Astrocyte of the hippocampus (primary cell): ENCODE results near the gene KRT72.
A peak's percentile ranks its signal among the peaks of the same experiment; 100 is the strongest.

Experiments
- DNase-seq: peaks from one replicate; pipeline ENCODE4 v3.0.0; 2011; ENCODE audit warnings: low read depth, low spot score

The KRT72 gene

GRCh38 chr12:52578469-52578868 lies 22.8 kb downstream of the KRT72 start:
- DNase-seq: no peak

DNA sequence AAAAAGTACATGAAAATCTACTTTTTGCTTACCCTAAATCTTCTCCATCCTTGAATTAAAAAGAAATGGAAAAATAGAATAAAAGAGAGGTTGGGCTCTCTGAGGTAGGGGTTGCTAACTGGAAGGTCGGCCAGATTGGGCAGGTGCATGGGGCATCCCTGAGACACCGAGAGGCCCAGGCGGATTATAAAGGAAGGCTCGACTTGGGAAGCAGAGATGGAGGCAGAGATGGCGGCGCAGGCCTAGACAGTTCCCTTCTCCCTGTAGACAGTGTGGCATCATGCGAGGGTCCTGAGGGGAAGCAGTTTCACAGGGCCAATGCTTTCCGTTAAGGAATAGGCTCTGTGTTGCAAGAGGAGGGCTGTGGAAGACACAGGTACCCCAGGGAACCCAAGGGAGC lies 23.9 kb downstream of the KRT72 start:
- no peak for DNase-seq

- no peak for DNase-seq
Measured at GRCh38 chr12:52575948-52576347, 25.3 kb downstream of the KRT72 start.

GRCh38 chr12:52575256-52575655 lies 26.0 kb downstream of the KRT72 start:
- DNase-seq: no peak

DNA sequence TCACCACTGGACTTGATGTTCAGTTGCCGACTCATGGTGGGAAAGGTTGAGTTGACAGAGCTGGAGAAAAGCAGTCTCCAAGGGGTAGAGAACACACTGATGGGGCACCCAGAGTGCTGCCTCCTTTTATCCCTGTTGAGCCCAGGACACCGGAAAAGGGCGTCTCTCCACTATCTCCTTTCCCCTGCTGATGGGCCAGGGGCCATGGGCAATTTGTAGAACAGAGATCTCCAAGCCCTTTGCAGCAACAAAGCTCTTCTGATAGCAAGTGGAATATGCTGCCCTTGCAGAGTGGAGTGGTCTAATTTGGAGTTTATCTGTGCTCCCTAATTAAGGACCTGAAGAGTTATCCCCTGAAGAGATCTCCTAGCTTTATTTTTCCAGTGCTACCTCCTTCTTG lies 27.5 kb downstream of the KRT72 start, which contains the start of gene KRT74:
KRT74 (minus strand) TSS at position 101 of the 400 bp plus-strand sequence; CDS start at position 35, 66 bp downstream.
- DNase-seq: no peak

DNA sequence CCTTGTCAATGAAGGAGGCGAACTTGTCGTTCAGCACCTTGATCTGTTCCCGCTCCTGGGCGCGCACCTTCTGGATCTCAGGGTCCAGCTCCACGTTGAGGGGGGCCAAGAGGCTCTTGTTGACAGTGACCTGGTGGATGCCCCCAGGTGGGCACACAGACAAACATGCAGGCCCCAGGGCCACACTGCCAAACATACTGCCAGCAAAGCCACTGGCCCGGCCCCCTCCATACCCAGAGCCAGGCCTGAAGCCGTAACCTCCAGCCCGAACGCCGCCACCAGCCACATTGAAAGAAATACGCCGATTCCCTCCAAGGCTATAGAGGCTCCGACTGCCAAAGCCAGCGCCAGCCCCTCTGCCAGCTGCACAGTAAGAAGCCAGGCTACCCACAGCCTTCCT lies 28.0 kb downstream of the KRT72 start:
- DNase-seq: no peak

DNA sequence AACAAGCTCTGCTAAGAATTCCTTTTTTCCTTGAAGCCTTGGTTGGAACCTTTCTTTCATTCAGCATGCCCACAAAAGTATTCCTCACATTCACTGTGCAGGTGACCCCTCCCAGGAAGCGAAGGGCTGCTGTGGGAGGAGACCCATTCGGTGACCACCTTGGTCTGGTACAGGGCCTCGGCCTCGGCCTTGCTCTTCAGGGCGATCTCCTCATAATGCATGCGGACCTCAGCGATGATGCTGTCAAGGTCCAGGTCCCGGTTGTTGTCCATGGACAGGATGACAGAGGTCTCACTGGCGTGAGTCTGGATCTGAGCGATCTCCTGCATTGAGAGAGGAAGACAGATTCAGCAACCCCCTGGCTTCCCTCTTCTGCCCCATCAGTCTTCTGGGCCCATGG lies 30.8 kb downstream of the KRT72 start:
- DNase-seq: no peak

- no peak for DNase-seq
Measured at GRCh38 chr12:52568111-52568510, 33.2 kb downstream of the KRT72 start.

GRCh38 chr12:52566847-52567291 lies 34.4 kb downstream of the KRT72 start:
- no peak for DNase-seq

- no peak for DNase-seq
Measured at GRCh38 chr12:52564582-52564981, 36.7 kb downstream of the KRT72 start.

- DNase-seq: peak; percentile 3
Measured at GRCh38 chr12:52561880-52562449, 39.3 kb downstream of the KRT72 start.

GRCh38 chr12:52559979-52560378 lies 41.3 kb downstream of the KRT72 start:
- no peak for DNase-seq

- no peak for DNase-seq
Measured at GRCh38 chr12:52558781-52559445, 42.4 kb downstream of the KRT72 start.

DNA sequence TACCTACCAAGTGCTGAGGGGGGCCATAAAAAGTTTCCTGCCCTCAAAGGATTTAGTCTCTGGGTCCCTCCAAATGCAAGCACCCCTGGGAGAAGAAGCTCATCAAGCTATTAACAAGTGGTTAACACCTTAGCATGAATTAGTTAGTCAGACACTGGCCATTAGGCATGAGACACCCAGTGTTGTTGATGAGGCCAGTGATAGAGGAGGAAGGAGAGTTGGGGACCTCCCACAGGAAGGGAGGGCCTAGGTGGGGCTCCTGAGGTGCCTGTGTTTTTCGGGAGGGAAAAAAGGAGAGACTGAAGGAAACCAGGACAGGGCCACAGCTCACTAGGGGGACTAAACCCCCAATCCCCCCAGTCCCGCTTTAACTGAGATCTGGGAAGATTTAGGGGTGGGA lies 43.8 kb downstream of the KRT72 start:
- no peak for DNase-seq

GRCh38 chr12:52555577-52555976 lies 45.7 kb downstream of the KRT72 start:
- DNase-seq: no peak

- no peak for DNase-seq
Measured at GRCh38 chr12:52552681-52553195, 48.5 kb downstream of the KRT72 start, which contains the start of gene KRT71. TSS of gene KRT71 (minus strand) at chr12:52553145. CDS start at chr12:52553077, 68 bp downstream.

DNA sequence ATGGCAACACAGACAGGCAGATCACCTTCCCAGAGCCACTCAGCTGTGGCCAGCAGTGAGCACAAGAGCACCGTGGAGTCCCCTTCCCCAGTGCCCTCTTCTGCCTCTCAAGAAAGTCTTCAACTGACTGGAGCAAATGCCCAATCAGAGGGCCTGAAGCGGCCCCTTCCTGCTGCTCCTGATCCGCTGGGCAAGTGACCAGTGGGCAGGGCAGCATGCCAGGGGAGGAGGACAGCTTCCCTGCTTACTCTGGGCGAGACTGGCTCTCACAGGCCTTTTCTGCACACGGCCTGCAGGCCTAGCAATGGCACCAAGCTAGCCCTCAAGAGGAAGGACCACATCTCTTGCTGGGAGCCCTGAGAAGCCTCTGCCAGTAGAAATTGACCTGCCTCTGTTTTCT lies 49.2 kb downstream of the KRT72 start:
- DNase-seq: no peak

GRCh38 chr12:52551216-52551865 lies 49.9 kb downstream of the KRT72 start:
- no peak for DNase-seq

DNA sequence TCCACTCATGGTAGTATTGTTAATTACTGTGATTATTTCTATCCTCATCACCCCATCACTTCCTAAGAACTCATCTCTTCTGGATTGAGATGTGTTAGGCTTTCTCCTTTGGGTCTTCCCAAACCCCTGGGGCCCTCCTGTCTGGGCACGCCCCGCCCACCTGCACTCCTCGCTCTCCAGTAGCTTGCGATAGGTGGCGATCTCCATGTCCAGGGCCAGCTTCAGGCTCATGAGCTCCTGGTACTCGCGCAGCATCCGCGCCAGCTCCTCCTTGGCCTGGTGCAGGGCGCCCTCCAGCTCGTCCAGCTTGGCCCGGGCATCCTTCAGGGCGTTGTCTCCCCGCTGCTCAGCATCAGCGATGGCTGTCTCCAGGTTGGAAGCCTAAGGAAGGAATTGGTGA lies 55.1 kb downstream of the KRT72 start:
- no peak for DNase-seq

- DNase-seq: no peak
Measured at GRCh38 chr12:52543985-52544883, 57.0 kb downstream of the KRT72 start.

DNA sequence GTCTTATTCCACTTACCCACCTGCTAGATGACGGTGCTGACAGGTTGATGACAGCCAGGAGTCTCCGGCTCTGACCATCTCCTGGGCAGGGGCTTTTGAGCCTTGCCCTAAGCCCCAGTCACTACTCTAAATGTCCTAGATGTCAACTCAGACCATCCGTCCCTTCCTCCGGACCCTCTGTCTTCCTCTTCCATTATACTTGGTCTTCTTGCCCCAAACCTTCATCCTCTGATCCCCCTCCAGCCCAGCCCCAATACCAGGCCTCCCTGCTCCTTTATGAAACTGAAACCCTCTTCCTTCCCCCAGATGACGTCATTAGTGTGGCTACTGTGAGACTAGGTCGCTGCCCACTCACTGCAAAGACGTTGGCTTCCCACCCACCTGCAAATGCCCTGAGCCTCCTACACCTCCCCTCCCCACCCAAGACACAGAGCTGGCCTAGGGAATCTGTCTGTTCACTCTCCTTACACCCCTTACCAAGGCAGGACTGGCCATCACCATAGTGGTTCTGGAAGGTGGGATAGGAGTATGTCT lies 58.4 kb downstream of the KRT72 start:
- DNase-seq: no peak
